ENCODE data around the gene TMEM200C.

TMEM200C gene

DNA sequence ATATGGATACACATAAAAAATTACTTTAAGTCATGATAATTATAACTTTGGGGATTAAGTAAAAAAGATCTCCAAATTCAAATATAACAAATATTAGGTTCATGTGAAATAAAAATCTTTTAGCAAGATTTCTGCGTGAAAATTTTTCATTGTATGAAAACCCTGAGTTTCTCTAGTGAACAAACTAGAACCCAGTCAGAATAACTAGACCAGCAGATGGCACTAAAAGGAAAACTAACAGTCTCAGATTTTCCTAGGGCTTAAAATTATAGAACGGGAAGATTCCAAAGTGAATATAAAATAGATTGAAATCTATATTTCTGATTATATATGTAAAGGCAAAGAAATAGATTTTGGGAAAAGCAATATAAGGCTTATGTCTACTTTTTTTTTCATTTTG is 43.3 kb downstream of the TMEM200C start:
- TF ChIP-seq POLR2AphosphoS5 (IDR thresholded peaks at IDR 0.05; ENCODE audit: low read depth, low read length) = no peak
- no peak for TF ChIP-seq PAX5 (IDR thresholded peaks at IDR 0.05; ENCODE audit: insufficient read depth, low read length, severe bottlenecking)
- TF ChIP-seq TAF1 (IDR thresholded peaks at IDR 0.05; ENCODE audit: low read depth, low read length) = no peak
- no peak for TF ChIP-seq POLR2A (IDR thresholded peaks at IDR 0.05; ENCODE audit: low read depth, low read length)
- no peak for TF ChIP-seq SPI1 (IDR thresholded peaks at IDR 0.05; ENCODE audit: low read depth, low read length)
- TF ChIP-seq POU2F2 (IDR thresholded peaks at IDR 0.05; ENCODE audit: low read depth, low read length) = no peak
- DNase-seq (ENCODE audit: insufficient read length, low spot score) (no peak), FAIRE-seq (no peak)

DNA sequence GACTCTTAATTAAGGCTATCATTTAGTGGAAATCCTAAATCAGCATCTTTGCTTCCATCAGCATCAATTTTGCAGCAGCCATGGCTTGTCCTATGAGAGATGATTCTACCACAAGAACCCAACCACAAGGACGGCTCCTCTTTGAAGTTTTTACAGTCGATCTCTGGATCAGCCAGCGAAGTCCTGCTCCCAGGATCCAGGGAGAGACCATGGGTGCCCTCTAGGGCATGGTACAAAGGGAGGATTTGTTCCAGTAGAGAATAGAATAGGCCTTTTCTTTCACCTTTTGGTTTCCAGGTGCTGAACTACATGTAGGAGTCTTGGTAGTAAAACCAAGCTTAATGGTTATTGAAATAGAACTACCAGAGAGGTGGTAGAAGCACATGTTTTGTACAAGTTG is 52.7 kb downstream of the TMEM200C start:
- FAIRE-seq (no peak), DNase-seq (ENCODE audit: insufficient read length, low spot score) (no peak)
- no peak for TF ChIP-seq PAX5 (IDR thresholded peaks at IDR 0.05; ENCODE audit: insufficient read depth, low read length, severe bottlenecking)
- no peak for TF ChIP-seq SPI1 (IDR thresholded peaks at IDR 0.05; ENCODE audit: low read depth, low read length)
- TF ChIP-seq POLR2A (IDR thresholded peaks at IDR 0.05; ENCODE audit: low read depth, low read length) = no peak
- TF ChIP-seq POU2F2 (IDR thresholded peaks at IDR 0.05; ENCODE audit: low read depth, low read length) = no peak
- no peak for TF ChIP-seq TAF1 (IDR thresholded peaks at IDR 0.05; ENCODE audit: low read depth, low read length)
- no peak for TF ChIP-seq POLR2AphosphoS5 (IDR thresholded peaks at IDR 0.05; ENCODE audit: low read depth, low read length)

DNA sequence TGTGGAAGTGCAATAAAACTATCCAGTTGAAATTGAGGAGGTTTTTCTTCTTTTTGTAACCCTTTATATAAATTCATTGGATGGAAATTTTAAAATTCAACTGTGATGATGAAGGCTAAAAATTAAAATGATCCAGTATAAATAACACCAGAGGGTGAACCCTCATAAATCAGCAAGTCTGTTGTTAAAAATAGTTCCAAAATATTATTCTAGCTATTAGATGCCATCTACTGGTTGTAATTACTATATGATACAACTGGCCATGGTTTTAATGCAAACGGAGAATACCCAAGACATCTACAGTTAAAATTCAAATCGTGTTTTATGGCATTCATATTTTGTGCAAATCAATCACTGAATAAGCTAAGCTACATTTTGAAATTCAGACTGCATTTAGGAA is 53.8 kb downstream of the TMEM200C start:
- no peak for DNase-seq (ENCODE audit: insufficient read length, low spot score)
- TF ChIP-seq POLR2AphosphoS5 (IDR thresholded peaks at IDR 0.05; ENCODE audit: low read depth, low read length) (no peak), POLR2A (IDR thresholded peaks at IDR 0.05; ENCODE audit: low read depth, low read length) (no peak), POU2F2 (IDR thresholded peaks at IDR 0.05; ENCODE audit: low read depth, low read length) (no peak), SPI1 (IDR thresholded peaks at IDR 0.05; ENCODE audit: low read depth, low read length) (no peak), PAX5 (IDR thresholded peaks at IDR 0.05; ENCODE audit: insufficient read depth, low read length, severe bottlenecking) (no peak)
- no peak for FAIRE-seq

DNA sequence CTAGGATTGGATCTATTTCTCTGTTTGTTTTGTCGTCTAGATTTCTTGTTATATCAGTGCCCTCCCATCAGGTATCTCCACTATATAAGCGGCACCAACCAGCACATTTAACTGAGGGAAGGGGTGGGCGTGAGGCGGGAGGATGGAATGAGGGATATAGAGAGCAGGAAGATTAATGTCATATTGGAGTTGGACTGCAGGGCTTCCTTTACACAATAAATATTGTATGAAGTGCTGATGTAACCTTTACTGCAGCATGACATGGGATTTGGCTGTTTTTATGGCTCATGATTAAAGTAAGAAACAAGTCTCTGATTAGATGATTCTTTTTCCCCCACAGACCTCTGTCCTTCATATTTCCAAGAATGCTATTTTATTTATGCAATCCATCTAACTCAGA is 54.8 kb downstream of the TMEM200C start:
- FAIRE-seq = no peak
- no peak for TF ChIP-seq PAX5 (IDR thresholded peaks at IDR 0.05; ENCODE audit: insufficient read depth, low read length, severe bottlenecking)
- DNase-seq (ENCODE audit: insufficient read length, low spot score) = no peak

DNA sequence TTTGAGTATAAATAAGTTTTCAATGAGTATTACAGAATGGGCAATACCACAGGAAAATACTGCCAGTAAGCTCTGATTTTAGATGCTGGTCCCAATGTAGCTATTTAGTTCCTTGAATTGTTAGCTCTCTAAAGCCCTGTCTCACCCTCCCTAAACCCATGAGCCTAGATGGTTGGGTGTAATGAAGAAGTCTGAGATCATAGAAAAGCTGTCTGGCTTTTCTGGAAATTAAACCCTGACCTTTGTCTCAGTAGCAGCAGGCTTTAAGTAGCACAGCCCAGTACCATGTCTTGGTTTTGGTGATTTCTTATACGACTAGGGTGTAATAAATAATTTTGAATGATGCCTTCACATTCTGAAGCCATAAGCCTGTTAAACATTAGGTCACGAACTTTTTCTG is 55.3 kb downstream of the TMEM200C start:
- TF ChIP-seq PAX5 (IDR thresholded peaks at IDR 0.05; ENCODE audit: insufficient read depth, low read length, severe bottlenecking) (no peak), POLR2AphosphoS5 (IDR thresholded peaks at IDR 0.05; ENCODE audit: low read depth, low read length) (no peak), TAF1 (IDR thresholded peaks at IDR 0.05; ENCODE audit: low read depth, low read length) (no peak), SPI1 (IDR thresholded peaks at IDR 0.05; ENCODE audit: low read depth, low read length) (no peak), POLR2A (IDR thresholded peaks at IDR 0.05; ENCODE audit: low read depth, low read length) (no peak), POU2F2 (IDR thresholded peaks at IDR 0.05; ENCODE audit: low read depth, low read length) (no peak)
- no peak for DNase-seq (ENCODE audit: insufficient read length, low spot score)
- no peak for FAIRE-seq

DNA sequence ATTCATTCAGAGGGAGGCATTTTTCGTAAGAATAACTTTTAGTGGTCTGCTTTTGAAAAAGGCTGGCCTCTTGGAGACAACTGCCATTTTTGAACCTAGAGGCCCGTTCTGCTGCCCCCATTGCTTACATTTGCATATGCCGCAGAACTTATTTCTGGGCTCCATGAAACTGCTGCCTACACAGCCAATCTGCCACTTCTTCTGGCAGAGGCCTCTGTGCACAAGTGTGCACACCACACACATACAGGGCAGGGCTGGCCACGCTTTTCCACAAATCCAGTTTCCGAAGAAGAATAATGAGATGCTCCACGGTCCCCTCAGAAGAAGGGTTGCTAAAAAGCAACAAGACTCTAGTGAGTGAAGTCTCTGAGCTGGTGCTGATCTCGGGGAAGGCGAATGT is 56.2 kb downstream of the TMEM200C start:
- DNase-seq (ENCODE audit: insufficient read length, low spot score) (no peak), FAIRE-seq (no peak)
- TF ChIP-seq TAF1 (IDR thresholded peaks at IDR 0.05; ENCODE audit: low read depth, low read length) (no peak), POU2F2 (IDR thresholded peaks at IDR 0.05; ENCODE audit: low read depth, low read length) (no peak), SPI1 (IDR thresholded peaks at IDR 0.05; ENCODE audit: low read depth, low read length) (no peak), POLR2AphosphoS5 (IDR thresholded peaks at IDR 0.05; ENCODE audit: low read depth, low read length) (no peak), PAX5 (IDR thresholded peaks at IDR 0.05; ENCODE audit: insufficient read depth, low read length, severe bottlenecking) (no peak), POLR2A (IDR thresholded peaks at IDR 0.05; ENCODE audit: low read depth, low read length) (no peak)

Data from GM12891 (cell line).